HTR-8/SVneo (cell line): ENCODE data around the gene ARL8B.

ENCODE experiments used
- DNase-seq: peaks from one replicate; pipeline ENCODE4 v3.0.0; 2011; ENCODE audit warnings: low spot score, mixed read lengths; ENCODE audit not compliant: insufficient read length
- FAIRE-seq: peaks from 2 replicates; lab custom pipeline; 2011; peaks lifted over from hg19 to GRCh38; lab: Jason Lieb, UNC

ARL8B gene

DNA sequence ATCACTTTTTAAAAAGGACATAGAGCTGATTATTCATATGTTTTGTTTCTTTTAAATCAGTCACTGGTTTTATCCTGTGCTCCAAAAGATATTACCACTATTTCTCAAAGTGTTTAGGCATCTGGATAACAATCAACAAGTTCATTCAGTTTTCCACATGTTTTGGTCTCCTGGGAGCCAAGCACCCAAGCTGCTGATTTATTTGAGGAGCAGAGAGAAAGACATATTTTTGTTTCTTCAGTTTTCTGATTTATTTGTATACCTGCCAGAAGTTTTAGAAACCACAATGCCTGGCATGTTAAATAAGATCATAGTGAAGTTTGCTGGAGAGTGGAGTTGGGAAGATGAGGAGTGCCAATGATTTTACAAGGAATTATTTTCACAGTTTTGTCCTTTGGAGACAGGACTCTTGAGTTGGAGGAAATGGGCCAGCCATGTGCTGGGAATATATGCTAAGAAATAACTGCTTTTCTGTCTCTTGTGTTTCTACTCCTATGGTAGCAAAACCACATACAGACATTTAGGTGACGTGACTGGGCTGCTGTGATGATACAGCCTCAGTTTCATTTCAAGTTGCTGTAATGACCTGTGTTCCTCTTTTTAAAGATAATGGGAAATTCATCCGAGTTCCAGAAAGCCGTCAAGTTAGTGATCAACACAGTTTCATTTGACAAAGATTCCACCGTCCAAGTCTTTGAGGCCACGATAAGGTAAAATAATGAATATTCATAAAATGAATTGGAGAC is 77.1 kb downstream of the ARL8B start:
- FAIRE-seq (no peak), DNase-seq (no peak)

DNA sequence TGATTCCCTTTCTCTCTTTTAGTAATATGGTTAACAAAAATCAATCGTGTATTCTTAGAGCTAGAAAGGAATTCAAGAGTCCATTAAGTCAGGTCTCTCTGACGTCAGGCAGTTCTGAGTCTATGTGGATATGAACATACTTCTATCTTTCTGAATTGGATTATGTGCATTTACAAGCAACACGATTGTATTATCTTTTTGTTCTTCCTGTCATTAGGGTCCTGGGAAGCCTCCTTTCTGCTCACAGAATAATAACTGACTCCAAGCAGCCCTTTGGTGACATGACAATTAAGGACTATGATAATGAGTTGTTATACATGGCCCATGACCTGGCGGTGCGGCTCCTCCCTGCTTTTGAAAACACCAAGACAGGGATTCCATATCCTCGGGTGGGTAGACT is 79.4 kb downstream of the ARL8B start:
- DNase-seq (no peak), FAIRE-seq (no peak)

DNA sequence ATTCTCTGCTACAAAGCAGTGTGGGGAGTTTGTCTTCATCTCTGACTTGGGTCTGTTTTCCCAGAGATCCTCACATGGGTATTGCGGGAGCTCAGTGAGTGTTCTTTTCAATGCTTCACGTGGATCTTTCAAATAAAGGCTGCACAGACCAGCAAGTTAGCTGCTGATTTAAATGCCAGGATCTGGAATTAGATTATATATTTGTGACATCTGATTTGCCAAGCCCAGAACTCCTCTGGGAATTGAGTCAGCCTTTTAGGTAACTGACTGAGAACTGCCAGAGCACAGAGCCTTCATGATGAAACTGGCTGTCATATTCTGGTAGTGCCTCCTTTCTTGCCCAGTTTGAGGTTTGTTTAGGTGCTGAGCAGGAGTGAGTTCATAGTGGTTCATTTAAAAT is 80.1 kb downstream of the ARL8B start:
- DNase-seq, result no peak
- FAIRE-seq, result no peak

DNA sequence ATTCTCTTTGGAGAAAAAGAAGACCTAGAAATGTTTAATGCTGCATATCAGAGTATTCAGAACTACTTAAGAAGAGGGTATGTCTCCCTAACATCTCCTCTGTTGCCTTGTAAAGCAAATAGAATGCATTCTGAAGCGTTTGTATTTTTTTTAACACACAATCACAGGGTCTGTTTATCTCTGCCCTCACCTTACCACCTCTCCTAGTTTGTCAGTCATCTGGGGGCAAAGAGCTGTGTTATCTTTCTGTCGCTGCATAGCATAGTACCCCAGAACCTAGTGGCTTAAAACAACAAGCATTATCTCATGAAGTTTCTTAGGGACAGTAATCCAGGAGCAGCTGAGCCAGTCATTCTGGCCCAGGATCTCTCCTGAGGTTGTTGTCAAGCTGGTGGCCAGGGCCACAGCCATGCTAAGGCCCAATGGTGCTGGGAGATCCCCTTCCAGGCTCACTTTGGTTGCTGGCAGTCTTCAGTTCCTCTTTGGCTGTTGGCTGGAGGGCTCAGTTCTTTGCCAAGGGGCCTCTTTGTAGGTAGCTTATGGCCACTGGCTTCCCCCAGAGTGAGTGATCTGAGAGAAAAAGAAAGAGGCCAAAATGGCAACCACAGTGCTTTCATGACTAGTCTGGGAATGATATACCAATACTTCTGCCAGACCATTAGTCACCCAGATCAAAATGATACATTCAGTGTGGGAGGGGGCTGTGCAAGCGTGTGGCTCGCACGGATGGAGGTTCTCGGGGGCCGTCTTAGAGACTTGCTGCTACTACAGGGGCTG is 83.3 kb downstream of the ARL8B start:
- no peak for DNase-seq
- no peak for FAIRE-seq

DNA sequence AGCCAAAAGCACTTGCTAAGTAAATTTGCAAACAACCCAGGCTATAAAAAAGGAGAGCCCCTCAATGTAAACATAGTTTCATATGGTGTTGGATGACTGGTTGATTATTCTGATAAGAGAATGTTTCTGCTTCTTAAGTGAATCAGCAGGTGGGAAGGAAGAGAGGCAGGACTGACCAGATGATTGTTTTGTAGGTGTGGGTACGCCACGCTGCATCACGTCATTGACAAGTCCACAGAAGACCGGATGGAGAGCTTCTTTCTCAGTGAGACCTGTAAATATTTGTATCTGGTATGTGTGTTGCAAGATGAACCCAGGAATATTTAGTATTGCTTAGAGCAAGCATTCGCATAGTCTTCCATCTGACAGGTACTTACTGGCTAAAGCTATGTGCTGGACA is 88.8 kb downstream of the ARL8B start:
- no peak for FAIRE-seq
- no peak for DNase-seq

DNA sequence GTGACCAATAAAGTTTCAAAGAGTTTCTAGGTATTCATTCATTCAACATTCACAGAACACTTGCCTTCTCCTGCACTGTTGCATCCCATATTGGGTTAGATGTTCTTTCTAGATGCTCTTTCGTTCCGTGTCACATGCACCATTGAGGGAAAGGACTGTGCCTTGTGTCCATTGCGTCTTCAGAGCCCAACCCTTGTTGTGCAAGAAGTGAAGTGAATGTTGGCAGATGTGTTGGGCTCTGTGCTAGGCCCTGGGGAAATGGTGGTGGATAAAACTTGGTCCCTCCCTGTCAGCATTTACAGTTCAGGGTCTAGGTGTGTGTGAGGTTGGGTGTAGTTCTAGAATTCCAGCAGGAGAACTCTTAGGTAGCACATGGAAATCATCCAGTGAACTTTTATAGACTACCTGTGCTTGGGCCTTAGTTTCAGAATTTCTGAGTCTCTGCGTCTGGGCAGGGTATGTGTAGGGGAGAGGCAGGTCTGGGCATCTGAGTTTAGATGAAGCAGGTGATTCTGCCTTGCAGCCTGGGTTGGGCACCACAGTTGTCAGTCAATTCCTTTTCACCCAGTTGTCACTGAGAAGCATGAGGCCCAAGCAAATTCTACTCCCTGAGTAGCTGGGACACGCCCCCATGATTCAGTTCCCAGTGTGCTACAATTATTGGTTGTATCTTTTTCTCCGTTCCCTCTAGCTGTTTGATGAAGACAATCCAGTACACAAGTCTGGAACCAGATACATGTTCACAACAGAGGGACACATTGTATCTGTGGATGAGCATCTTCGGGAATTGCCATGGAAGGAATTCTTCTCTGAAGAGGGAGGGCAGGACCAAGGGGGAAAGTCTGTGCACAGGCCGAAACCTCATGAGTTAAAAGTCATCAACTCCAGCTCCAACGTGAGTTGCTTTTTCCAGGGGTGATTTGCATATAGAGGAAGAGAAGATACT is 90.8 kb downstream of the ARL8B start:
- DNase-seq, result no peak
- FAIRE-seq, result no peak

DNA sequence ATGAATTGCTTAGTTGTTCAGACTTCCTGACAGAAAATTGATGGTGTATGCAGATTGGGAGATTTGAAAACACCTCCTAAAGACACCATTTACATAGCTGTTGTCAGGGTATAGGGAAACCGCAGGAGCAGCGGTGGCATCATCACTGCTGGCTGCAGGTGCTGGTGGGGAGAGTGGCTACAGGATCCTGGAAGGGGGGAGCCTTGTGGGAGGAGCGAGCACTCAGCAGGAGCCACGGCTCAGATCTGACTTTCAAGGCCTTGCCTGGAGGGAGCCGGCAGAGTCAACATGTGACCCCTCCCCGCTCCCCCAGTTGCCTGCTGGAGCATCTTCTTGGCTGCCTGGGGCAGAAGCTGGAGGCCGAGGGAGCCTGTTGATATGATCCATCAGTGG is 91.5 kb downstream of the ARL8B start:
- FAIRE-seq (no peak), DNase-seq (no peak)

DNA sequence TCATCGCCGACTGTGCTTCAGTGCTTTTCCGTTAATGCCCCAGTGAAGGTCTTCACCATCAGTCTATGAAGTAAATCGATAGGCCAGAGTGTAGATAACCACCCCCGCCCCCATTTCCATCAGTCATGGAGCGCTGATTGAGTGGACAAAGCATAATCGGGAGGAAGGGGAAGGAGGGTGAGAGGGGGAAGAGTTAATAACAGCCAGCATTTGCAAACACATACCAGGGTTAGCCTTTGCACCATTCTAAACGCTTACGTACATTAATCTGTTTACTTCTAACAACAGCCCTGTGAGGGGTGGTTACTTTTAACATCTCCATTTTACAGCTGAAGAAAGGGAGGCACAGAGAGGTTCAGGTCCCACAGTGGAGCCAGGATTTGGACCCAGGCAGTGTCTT is 92.3 kb downstream of the ARL8B start:
- no peak for DNase-seq
- FAIRE-seq, result no peak

DNA sequence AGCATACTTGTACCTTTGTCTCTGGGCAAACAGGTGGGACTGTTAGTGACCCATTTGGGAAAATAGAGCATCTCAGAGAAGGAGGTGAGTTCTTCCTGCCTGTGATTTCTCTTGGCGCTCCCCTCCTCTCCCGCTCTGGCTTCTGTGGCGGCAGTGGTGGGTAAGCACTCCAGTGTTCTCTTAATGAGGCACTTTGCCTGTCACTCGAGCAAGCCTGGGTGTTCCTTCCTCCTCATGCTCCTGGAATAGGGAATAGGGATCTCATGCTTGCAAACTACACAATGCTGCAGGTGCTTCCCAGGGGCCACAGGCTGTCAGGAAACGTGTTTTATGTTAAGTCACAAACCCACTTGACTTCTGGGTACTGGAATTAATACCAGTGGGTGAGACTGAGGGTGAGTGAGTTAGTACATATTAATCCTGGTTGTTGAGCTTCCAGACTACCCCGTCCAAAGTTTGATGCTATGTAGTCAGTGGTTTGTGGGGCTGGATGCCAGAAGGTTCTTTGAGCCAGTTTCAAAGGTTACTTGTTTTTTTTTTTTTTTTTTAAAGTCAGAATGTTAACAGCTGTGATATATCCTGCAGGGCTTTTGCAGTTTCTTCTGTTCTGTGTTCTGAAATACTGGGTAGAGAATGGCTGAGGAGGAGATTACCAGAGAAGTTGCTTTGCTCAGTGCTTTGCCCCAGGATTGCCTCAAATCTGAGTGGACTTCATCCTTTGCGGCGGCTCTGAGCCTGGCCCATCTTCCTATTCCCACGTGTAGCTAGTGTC is 95.9 kb downstream of the ARL8B start:
- FAIRE-seq, result no peak

DNA sequence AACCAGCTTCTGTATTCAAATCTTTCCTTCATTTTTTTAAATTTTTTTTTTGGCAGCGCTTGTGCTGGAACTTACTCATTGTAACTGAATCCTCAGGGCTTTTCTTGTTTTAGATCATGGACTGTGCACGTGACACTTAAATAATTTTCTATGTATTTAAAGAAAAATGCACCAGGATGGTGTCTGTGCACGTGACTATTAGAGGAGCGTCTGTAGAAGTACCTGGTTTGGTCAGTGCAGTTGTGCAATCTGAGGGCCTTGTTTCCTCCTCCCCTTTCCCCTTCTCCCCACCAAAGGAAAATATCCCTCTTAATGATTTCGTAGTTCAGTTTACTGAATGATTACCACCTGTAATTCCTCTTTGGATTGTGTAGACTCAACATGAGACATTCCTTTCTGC is 96.7 kb downstream of the ARL8B start:
- FAIRE-seq (no peak), DNase-seq (no peak)

More for the DNA sequence above, 95.9 kb downstream of the ARL8B start:
- DNase-seq, result no peak

DNA sequence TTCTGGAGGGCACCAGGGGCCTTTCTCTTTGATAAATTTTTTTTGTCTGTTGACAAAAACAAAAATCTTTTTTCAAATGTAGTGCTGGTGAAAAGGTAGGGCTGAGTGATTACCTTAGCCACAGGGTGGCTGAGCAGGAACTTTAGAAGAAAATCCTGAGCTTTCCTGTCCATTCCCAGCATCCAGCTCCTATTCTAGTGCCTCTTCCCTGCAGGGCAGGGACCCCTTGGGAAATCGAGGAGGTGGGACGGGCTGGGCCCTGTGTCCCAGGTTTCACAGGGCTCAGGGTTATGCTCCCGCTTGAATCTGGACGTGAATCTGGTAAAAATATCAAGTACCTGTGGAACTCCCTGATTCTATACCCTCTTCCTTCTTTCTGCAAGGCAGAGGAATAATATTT is 97.1 kb downstream of the ARL8B start:
- no peak for DNase-seq
- no peak for FAIRE-seq

DNA sequence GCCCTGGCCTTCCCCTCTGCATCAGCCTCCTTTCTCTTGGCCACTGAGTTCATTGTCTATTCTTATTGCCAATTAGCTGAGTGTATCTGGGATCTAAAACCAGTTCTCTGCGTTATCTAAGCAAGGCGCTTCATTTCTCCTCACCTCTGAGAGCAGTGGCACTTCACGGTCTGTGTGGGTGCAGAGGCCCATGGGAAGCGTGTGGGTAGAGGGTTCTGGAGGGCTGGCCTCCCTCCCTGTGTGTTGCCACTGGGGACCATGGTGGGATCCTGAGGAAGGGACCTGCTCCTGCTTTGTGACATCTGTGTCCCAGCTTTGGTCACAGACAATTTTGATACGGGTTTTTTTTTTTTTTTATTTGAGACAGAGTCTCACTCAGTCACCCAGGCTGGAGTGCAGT is 98.1 kb downstream of the ARL8B start:
- FAIRE-seq, result no peak
- DNase-seq, result no peak

DNA sequence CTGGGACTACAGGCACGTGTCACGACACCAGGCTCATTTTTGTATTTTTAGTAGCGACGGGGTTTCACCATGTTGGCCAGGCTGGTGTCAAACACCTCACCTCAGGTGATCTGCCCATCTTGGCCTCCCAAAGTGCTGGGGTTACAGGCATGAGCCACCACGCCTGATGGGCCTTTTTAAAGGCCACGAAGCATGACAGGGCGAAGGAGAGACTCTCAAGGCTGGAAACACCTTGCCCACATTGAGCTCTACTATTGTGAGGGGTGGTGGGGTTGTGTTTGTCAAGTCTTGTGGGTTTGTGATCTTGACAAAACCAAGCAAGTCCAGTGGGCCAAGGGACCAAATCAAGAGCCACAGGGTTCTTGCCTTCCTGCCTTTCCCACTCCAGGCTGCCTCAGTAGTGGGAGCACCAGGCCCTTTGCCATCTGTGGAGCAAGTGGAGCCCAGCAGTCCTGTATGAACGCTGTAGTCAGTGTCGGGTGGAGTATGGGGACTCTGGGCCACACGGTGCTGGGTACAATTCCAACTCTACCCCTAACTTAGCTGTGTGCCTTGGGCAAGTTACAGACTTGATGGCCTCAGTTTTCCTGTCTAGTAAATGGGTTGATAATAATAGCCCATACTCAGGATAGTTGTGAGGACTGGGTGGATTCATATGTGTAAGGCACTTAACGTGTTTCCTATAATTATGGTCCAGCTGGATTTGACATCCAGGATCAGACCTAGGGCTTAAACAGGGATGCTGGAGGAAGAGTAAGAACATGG is 98.8 kb downstream of the ARL8B start:
- FAIRE-seq, result no peak
- no peak for DNase-seq

DNA sequence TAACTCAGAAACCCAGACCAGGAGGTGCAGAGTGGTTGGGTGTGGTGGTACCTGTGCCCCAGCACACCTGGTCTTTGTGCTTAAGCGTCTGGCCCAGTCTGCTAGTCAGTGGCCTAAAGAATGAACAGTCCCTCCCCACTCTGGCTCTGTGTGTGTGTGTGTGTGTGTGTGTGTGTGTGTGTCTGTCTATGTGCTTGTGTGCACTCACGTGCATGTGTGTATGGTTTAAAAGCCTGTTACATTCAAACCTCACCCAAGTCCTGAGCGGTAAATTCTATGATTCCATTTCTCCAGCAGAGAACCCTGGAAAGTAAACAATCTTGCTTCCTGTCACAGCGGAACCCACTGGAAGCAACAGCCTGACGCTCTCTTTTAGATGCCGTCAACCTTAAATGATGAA is 99.6 kb downstream of the ARL8B start:
- no peak for FAIRE-seq
- DNase-seq, result no peak

DNA sequence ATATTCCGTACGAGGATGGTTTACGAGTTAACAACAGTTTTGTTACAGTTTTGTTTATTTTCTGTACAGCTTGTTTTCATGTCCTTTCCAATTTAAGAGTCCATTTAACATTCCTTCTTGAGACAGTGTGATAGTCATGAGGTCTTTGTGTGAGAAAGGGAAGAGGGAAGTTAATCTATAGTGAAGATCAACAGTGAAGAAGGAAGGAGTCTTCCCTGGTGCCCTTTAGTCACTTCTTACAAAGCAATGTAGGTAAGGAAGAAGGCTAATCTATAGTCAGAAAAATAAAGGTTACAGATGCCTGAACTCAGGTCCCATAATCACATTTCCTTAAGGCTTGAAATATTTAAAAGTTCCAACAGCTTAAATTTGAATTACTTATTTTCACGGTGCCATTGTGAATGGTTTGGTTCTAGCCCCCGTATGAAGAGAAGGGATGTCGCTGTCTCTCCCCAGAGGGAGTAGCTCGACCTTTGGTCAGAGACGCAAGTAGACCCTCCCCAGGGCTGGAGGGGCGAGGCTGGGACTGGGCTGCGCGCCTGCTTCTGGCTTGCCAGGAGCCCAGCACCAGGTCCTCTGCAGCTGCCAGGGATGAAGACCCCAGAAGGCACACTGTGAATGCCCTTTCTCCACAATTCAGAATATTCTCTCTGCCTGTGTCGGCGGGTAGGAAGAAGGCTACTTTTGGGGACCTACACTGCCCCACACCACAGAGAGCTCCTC is 100.4 kb downstream of the ARL8B start:
- DNase-seq, result no peak
- FAIRE-seq, result no peak

DNA sequence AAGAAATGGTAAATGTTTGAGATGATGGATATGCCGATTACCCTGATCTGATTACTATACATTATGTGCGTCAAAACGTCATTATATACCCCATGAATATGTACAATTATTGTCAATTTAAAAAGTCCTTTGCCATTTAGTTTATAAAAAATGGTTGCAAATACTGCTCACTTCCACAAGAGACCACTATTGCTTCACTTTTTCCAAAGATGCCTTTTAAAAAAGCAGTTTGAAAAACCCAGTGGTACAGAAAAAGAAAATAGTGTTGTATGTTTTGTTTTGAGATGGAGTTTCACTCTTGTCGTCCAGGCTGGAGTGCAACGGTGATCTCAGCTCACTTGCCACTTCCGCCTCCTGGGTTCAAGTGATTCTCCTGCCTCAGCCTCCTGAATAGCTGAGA is 104.7 kb downstream of the ARL8B start:
- DNase-seq (peak; percentile 24), FAIRE-seq (no peak)

DNA sequence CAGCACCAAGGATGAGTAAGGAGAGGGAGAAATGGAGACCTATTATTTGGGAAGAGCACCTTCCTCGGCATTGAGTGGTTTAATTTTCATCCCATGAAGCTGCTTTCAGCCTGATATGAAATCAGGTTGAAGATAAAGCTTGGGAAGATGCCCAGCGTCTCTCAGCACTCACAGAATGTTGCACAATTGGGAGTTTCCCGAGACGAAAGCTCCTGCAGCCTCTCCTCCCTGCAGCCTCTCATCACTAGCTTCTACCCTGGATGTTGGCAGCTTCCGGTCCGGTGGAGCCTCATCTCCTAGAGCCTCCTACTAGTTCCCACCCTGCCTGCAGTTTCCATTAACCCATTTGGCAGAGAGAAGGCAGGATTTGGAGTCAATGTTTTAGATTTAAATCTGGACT is 105.7 kb downstream of the ARL8B start:
- FAIRE-seq (no peak), DNase-seq (no peak)

DNA sequence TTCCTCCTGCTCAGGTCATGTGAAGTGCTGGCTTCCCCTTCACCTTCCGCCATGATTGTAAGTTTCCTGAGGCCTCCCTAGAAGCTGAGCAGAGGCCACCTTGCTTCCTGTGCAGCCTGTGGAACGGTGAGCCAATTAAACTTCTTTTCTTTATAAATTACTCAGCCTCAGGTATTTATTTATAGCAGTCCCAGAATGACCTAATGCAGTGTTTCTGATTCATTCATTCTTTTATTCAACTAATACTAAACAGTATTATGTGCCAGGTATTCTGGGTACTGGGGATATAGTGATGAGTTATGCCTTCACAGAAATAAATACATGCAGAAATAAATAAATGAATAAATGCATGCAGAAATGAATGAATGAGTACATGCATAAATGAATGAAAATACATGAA is 107.3 kb downstream of the ARL8B start:
- FAIRE-seq (no peak), DNase-seq (no peak)
